ENCODE results near the gene DTX2. TPM values are rescaled to one million over a fixed set of nuclear protein-coding genes. Genes with fewer than 3 reads are reported as not detected.
"Not testable (repeated sequence)": the region's sequence is repeated elsewhere in the genome, so short reads cannot be mapped to it uniquely, and the experiment has no call there.

Gene DTX2
- total RNA-seq, 1 experiment from 2014 or later = 45.2 TPM

- H3K4me1 Mint-ChIP-seq (ENCODE audit: low read depth, unreplicated experiment); POLR2A ChIA-PET; H3K36me3 ChIP-seq (ENCODE audit: control insufficient read depth, insufficient read depth, low read length); intact Hi-C loops (cut with micrococcal nuclease; ENCODE audit: unreplicated experiment); H3K27me3 Mint-ChIP-seq (ENCODE audit: insufficient read depth, unreplicated experiment); H3K9me3 Mint-ChIP-seq (ENCODE audit: unreplicated experiment); BruUV-seq (replicated peaks); H3K27me3 ChIP-seq (replicated peaks; ENCODE audit: control insufficient read depth, insufficient read depth, low read length); CTCF ChIA-PET; H3K9me3 ChIP-seq; H3K4me1 ChIP-seq: not testable (repeated sequence)
- DNase-seq = peak; percentile 91 to 94
- peaks cover 29% of the 10 kb centered on the region for H3K36me3 Mint-ChIP-seq (ENCODE audit: insufficient read depth, unreplicated experiment)
- H3K27ac Mint-ChIP-seq (ENCODE audit: unreplicated experiment) = peak overlapping the region; percentile 93
- H3K4me3 ChIP-seq (ENCODE audit: low read depth, low read length) = peak overlapping the region; percentile 82
- peak overlapping the region; percentile 97 for H3K4me3 Mint-ChIP-seq (ENCODE audit: unreplicated experiment)
Measured at GRCh38 chr7:76549025-76549854, 87.7 kb downstream of the DTX2 start.

DNA sequence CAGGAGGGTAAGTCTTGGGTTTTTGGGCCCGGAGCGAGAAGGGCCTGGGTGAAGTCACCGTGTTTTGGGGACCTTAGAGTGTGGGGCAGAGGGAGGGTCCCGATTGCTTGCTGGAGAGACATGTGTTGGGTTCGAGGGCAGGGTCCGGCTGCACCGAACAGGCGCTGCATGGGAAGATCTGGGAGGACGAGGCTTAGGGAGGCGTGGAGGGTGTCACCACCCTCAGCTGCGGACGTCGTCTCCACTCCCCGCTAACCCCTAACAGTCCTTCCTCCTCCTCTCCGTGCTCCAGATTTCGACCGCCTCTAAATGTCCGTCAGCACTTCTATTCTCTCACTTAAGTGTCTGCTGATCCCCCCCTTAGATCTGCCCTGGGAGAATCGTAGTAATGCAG, 88.3 kb downstream of the DTX2 start:
- POLR2A ChIA-PET; intact Hi-C loops (cut with micrococcal nuclease; ENCODE audit: unreplicated experiment); H3K27me3 Mint-ChIP-seq (ENCODE audit: insufficient read depth, unreplicated experiment); BruUV-seq (replicated peaks); H3K4me1 ChIP-seq; H3K9me3 Mint-ChIP-seq (ENCODE audit: unreplicated experiment); H3K9me3 ChIP-seq; H3K4me1 Mint-ChIP-seq (ENCODE audit: low read depth, unreplicated experiment); H3K36me3 ChIP-seq (ENCODE audit: control insufficient read depth, insufficient read depth, low read length); DNase-seq; H3K27me3 ChIP-seq (replicated peaks; ENCODE audit: control insufficient read depth, insufficient read depth, low read length); CTCF ChIA-PET: not testable (repeated sequence)
- peak overlapping the region; percentile 97 for H3K4me3 Mint-ChIP-seq (ENCODE audit: unreplicated experiment)
- peaks cover 34% of the 10 kb centered on the region for H3K36me3 Mint-ChIP-seq (ENCODE audit: insufficient read depth, unreplicated experiment)
- H3K4me3 ChIP-seq (ENCODE audit: low read depth, low read length) = peak overlapping the region; percentile 82
- H3K27ac Mint-ChIP-seq (ENCODE audit: unreplicated experiment) = peak overlapping the region; percentile 93

DNA sequence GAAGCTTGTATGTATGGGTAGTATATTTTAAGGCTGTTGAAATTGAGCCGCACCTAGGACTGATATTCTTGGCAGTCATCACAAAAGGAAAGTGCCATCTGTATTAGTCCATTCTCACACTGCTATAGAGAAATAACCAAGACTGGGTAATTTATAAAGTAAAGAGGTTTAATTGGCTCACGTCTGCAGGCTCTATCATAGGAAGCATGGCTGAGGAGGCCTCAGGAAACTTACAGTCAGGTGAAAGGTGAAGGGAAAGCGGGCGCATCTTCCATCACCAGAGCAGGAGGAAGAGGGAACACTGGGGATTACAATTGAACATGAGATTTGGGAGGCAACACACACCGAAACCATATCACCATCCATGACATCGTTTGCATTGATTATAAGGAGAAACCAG, 90.5 kb downstream of the DTX2 start:
- CTCF ChIA-PET; H3K27me3 Mint-ChIP-seq (ENCODE audit: insufficient read depth, unreplicated experiment); intact Hi-C loops (cut with micrococcal nuclease; ENCODE audit: unreplicated experiment); H3K4me1 ChIP-seq; DNase-seq; H3K36me3 ChIP-seq (ENCODE audit: control insufficient read depth, insufficient read depth, low read length); H3K27ac Mint-ChIP-seq (ENCODE audit: unreplicated experiment); H3K4me3 ChIP-seq (ENCODE audit: low read depth, low read length); H3K27me3 ChIP-seq (replicated peaks; ENCODE audit: control insufficient read depth, insufficient read depth, low read length); H3K4me3 Mint-ChIP-seq (ENCODE audit: unreplicated experiment); H3K9me3 ChIP-seq; H3K4me1 Mint-ChIP-seq (ENCODE audit: low read depth, unreplicated experiment); H3K9me3 Mint-ChIP-seq (ENCODE audit: unreplicated experiment); POLR2A ChIA-PET: not testable (repeated sequence)
- peaks cover 43% of the 10 kb centered on the region for H3K36me3 Mint-ChIP-seq (ENCODE audit: insufficient read depth, unreplicated experiment)
- TSS peak; percentile 7 for BruUV-seq (replicated peaks)

Other genes starting within 250 kb of the DTX2 start
- 82.1 and 89.1 TPM in 2 replicates for gene HSPB1, start 159.0 kb upstream of the DTX2 start, total RNA-seq (2022)
- 141 and 150 TPM in 2 replicates for gene YWHAG, start 102.7 kb upstream of the DTX2 start, total RNA-seq (2022)
- gene SSC4D, start 52.0 kb upstream of the DTX2 start, total RNA-seq (2022) = 1.1 and 1.6 TPM in 2 replicates
- 3.2 and 5.5 TPM in 2 replicates for gene ZP3, start 36.8 kb upstream of the DTX2 start, total RNA-seq (2022)
- 5.3 and 9.1 TPM in 2 replicates for gene UPK3B, start 48.8 kb downstream of the DTX2 start, total RNA-seq (2022)
- gene SPDYE16, start 81.6 kb downstream of the DTX2 start, total RNA-seq (2022) = 0.34 and 0.44 TPM in 2 replicates
- gene POMZP3, start 165.6 kb downstream of the DTX2 start, total RNA-seq (2022) = 16.5 and 23.8 TPM in 2 replicates

Measured in Caco-2 (cell line).